HepG2 (cell line): ENCODE data around the gene CASZ1. TPM values are rescaled to one million over a fixed set of nuclear protein-coding genes. Genes with fewer than 3 reads are reported as not detected.

Source experiments
- GTF2F1 ChIP-seq: fragments of 150-350 bp; IDR thresholded peaks from 2 replicates; pipeline ENCODE4 v1.6.1; 2014; ENCODE audit warnings: low read length
- HOXA9 ChIP-seq: sonication (generic); formaldehyde crosslinking; IDR thresholded peaks from 2 replicates; pipeline ENCODE4 v1.8.1; 2022; ENCODE audit warnings: missing genetic modification reagents, mild to moderate bottlenecking, moderate library complexity, borderline replicate concordance
- MXD4 ChIP-seq: IDR thresholded peaks from 2 replicates; pipeline ENCODE4 v1.6.1; 2016; ENCODE audit warnings: mild to moderate bottlenecking, missing biosample characterization, missing genetic modification reagents
- MYPOP ChIP-seq: sonication (generic); formaldehyde crosslinking; IDR thresholded peaks from 2 replicates; pipeline ENCODE4 v1.8.1; 2023; ENCODE audit warnings: mild to moderate bottlenecking, moderate library complexity, missing genetic modification reagents
- NR3C1 ChIP-seq: sonication (generic); formaldehyde crosslinking; IDR thresholded peaks from 2 replicates; pipeline ENCODE4 v1.4.0; 2020; ENCODE audit warnings: missing genetic modification reagents
- RNF219 ChIP-seq: sonication (generic); formaldehyde crosslinking; IDR thresholded peaks from 2 replicates; pipeline ENCODE4 v1.5.0; 2020; ENCODE audit warnings: mild to moderate bottlenecking, missing genetic modification reagents
- SNAPC4 ChIP-seq: sonication (generic); formaldehyde crosslinking; IDR thresholded peaks from 2 replicates; pipeline ENCODE4 v1.4.0; 2020; ENCODE audit warnings: mild to moderate bottlenecking, missing genetic modification reagents
- XBP1 ChIP-seq: sonication (generic); formaldehyde crosslinking; IDR thresholded peaks from 2 replicates; pipeline ENCODE4 v1.5.0; 2020; ENCODE audit warnings: missing genetic modification reagents
- ZFP36L2 ChIP-seq: sonication (generic); formaldehyde crosslinking; IDR thresholded peaks from 2 replicates; pipeline ENCODE4 v1.4.0; 2020; ENCODE audit warnings: missing genetic modification reagents
- ZFP62 ChIP-seq: sonication (generic); formaldehyde crosslinking; IDR thresholded peaks from 2 replicates; pipeline ENCODE4 v1.4.0; 2020; ENCODE audit warnings: missing genetic modification reagents
- ZNF121 ChIP-seq: sonication (generic); formaldehyde crosslinking; IDR thresholded peaks from 2 replicates; pipeline ENCODE4 v1.5.0; 2020; ENCODE audit warnings: mild to moderate bottlenecking, missing genetic modification reagents
- ZNF143 ChIP-seq: sonication (generic); formaldehyde crosslinking; IDR thresholded peaks from 2 replicates; pipeline ENCODE4 v1.4.0; 2020; ENCODE audit warnings: missing genetic modification reagents
- ZNF207 ChIP-seq: fragments of 450-650 bp; IDR thresholded peaks from 2 replicates; pipeline ENCODE4 v1.6.1; 2016; ENCODE audit warnings: antibody characterized with exemption, borderline replicate concordance
- ZNF44 ChIP-seq: sonication (generic); formaldehyde crosslinking; IDR thresholded peaks from 2 replicates; pipeline ENCODE4 v1.5.1; 2020; ENCODE audit warnings: mild to moderate bottlenecking, missing genetic modification reagents
- ZNF484 ChIP-seq: sonication (generic); formaldehyde crosslinking; IDR thresholded peaks from 2 replicates; pipeline ENCODE4 v1.5.1; 2020; ENCODE audit warnings: mild to moderate bottlenecking, low read depth, missing genetic modification reagents, borderline replicate concordance
- ZNF709 ChIP-seq: sonication (generic); formaldehyde crosslinking; IDR thresholded peaks from 2 replicates; pipeline ENCODE4 v1.5.0; 2020; ENCODE audit warnings: mild to moderate bottlenecking, missing genetic modification reagents
- ZNF713 ChIP-seq: sonication (generic); formaldehyde crosslinking; IDR thresholded peaks from 2 replicates; pipeline ENCODE4 v1.4.0; 2020; ENCODE audit warnings: mild to moderate bottlenecking, missing genetic modification reagents
- ZSCAN12 ChIP-seq: sonication (generic); formaldehyde crosslinking; IDR thresholded peaks from 2 replicates; pipeline ENCODE4 v1.9.0; 2021; ENCODE audit warnings: mild to moderate bottlenecking, missing genetic modification reagents
- ZSCAN21 ChIP-seq: sonication (generic); formaldehyde crosslinking; IDR thresholded peaks from 2 replicates; pipeline ENCODE4 v1.8.0; 2022; ENCODE audit warnings: mild to moderate bottlenecking, missing genetic modification reagents, moderate library complexity, borderline replicate concordance
- polyA plus RNA-seq, 8 experiments: library from polyadenylated mRNA; depleted of rRNA in 3 of 8; stranded (reverse) in 7 of 8; unstranded in 1 of 8; fragments of >200 nt; fragmentation: Illumina TruSeq in 4 of 8; extraction: Trizol in 4 of 8; gene quantifications; 2 replicates each; pipeline versions ENCODE4 v1.2.1 to v1.2.3, GENCODE V29; 2011 to 2016; ENCODE audit warnings: low read depth in 4 of 8, missing spikeins in 1 of 8, mixed read lengths in 1 of 8; ENCODE audit not compliant: insufficient read depth in 1 of 8
- total RNA-seq, 5 experiments: library from RNA; depleted of rRNA; stranded (reverse); fragments of >200 nt; fragmentation: Illumina TruSeq; extraction: Trizol; gene quantifications; 2 replicates each; pipeline ENCODE4 v1.2.3, GENCODE V29; 2016; ENCODE audit warnings: low read depth in 1 of 5
- TF ChIP-seq, protein P1 (sequence below): IDR thresholded peaks from 2 replicates; pipeline ENCODE4 v1.6.1; 2012; ENCODE audit warnings: low read length, improper control_type of control experiment

CASZ1 gene
- total and polyA plus RNA-seq, 2 of the 13 experiments (the other 11 are each of a cell fraction or from before 2014, with no cell fraction given): 1.9 to 3.7 TPM

GRCh38 chr1:10685808-10686403 lies 110.5 kb downstream of the CASZ1 start (continued):
- TF ChIP-seq RNF219: no peak
- TF ChIP-seq SNAPC4 (CRISPR knock-in tag): no peak
- TF ChIP-seq ZNF709 (CRISPR knock-in tag): no peak; the same call in 1 of the 2 replicates
- no peak for TF ChIP-seq ZNF207
- TF ChIP-seq ZSCAN21 (CRISPR knock-in tag): no peak; the same call in 1 of the 2 replicates
- TF ChIP-seq MXD4 (CRISPR knock-in tag): no peak; the same call in 1 of the 2 replicates
- no peak for TF ChIP-seq HOXA9 (CRISPR knock-in tag)
- TF ChIP-seq ZNF121 (CRISPR knock-in tag): peak; percentile 98
- TF ChIP-seq, protein P1, sequence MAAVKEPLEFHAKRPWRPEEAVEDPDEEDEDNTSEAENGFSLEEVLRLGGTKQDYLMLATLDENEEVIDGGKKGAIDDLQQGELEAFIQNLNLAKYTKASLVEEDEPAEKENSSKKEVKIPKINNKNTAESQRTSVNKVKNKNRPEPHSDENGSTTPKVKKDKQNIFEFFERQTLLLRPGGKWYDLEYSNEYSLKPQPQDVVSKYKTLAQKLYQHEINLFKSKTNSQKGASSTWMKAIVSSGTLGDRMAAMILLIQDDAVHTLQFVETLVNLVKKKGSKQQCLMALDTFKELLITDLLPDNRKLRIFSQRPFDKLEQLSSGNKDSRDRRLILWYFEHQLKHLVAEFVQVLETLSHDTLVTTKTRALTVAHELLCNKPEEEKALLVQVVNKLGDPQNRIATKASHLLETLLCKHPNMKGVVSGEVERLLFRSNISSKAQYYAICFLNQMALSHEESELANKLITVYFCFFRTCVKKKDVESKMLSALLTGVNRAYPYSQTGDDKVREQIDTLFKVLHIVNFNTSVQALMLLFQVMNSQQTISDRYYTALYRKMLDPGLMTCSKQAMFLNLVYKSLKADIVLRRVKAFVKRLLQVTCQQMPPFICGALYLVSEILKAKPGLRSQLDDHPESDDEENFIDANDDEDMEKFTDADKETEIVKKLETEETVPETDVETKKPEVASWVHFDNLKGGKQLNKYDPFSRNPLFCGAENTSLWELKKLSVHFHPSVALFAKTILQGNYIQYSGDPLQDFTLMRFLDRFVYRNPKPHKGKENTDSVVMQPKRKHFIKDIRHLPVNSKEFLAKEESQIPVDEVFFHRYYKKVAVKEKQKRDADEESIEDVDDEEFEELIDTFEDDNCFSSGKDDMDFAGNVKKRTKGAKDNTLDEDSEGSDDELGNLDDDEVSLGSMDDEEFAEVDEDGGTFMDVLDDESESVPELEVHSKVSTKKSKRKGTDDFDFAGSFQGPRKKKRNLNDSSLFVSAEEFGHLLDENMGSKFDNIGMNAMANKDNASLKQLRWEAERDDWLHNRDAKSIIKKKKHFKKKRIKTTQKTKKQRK: no peak
- no peak for TF ChIP-seq GTF2F1
- TF ChIP-seq NR3C1 (CRISPR knock-in tag): no peak
- TF ChIP-seq MYPOP: no peak
- TF ChIP-seq ZSCAN12 (CRISPR knock-in tag): no peak
- TF ChIP-seq ZNF143: no peak
- TF ChIP-seq ZFP62 (CRISPR knock-in tag): no peak
- no peak for TF ChIP-seq ZNF44 (CRISPR knock-in tag)
- no peak for TF ChIP-seq XBP1 (CRISPR knock-in tag)
- no peak for TF ChIP-seq ZNF713
- TF ChIP-seq ZFP36L2 (CRISPR knock-in tag): no peak
- TF ChIP-seq ZNF484 (CRISPR knock-in tag): no peak
